GM12878 (cell line): ENCODE measurements around the gene KANK4.

Experiments
- ATF3 ChIP-seq: IDR thresholded peaks from 2 replicates; pipeline ENCODE4 v1.6.1; 2011; ENCODE audit warnings: low read depth, mild to moderate bottlenecking, low read length, moderate library complexity, borderline replicate concordance; ENCODE audit errors: extremely low read depth
- BCL11A ChIP-seq: IDR thresholded peaks from 2 replicates; pipeline ENCODE4 v1.6.1; 2011; ENCODE audit warnings: low read depth, low read length
- CEBPB ChIP-seq, 2 experiments: fragments of 150-350 bp in 1 of 2; IDR thresholded peaks; 2 replicates each; pipeline ENCODE4 v1.6.1; 2012 to 2014; ENCODE audit warnings: low read depth in 2 of 2, low read length in 2 of 2, borderline replicate concordance in 1 of 2, inconsistent platforms in 1 of 2
- CTCF ChIP-seq, 3 experiments: IDR thresholded peaks in 2 of 3; conservative IDR thresholded peaks in 1 of 3; 2 replicates each; pipeline ENCODE4 v1.5.1; 2011; ENCODE audit warnings: low read depth in 3 of 3, low read length in 3 of 3, mild to moderate bottlenecking in 3 of 3, control low read depth in 2 of 3, moderate library complexity in 2 of 3, inconsistent platforms in 1 of 3, mixed read lengths in 1 of 3; ENCODE audit not compliant: control insufficient read depth in 2 of 3, insufficient read depth in 1 of 3; ENCODE audit errors: extremely low read depth in 1 of 3
- EED ChIP-seq: sonication (generic); IDR thresholded peaks from 2 replicates; pipeline ENCODE4 v1.6.1; 2016; ENCODE audit warnings: antibody characterized with exemption, low read depth
- ELK1 ChIP-seq: IDR thresholded peaks from 2 replicates; pipeline ENCODE4 v1.6.1; 2012; ENCODE audit warnings: low read depth, low read length, improper control_type of control experiment
- EZH2 ChIP-seq: IDR thresholded peaks from 2 replicates; pipeline ENCODE4 v1.6.1; 2012; ENCODE audit warnings: low read depth, mild to moderate bottlenecking, control low read depth, inconsistent platforms, low read length, borderline replicate concordance; ENCODE audit not compliant: control insufficient read depth
- MTA3 ChIP-seq: IDR thresholded peaks from 2 replicates; pipeline ENCODE4 v1.6.1; 2012; ENCODE audit warnings: low read length, inconsistent platforms, borderline replicate concordance
- SIN3A ChIP-seq: IDR thresholded peaks from 2 replicates; pipeline ENCODE4 v1.6.1; 2012; ENCODE audit warnings: low read depth, low read length, improper control_type of control experiment
- SRF ChIP-seq, 2 experiments: IDR thresholded peaks; 2 replicates each; pipeline ENCODE4 v1.6.1; 2011; ENCODE audit warnings: low read depth in 2 of 2, low read length in 2 of 2, mild to moderate bottlenecking in 1 of 2, moderate library complexity in 1 of 2
- TAF1 ChIP-seq: IDR thresholded peaks from 2 replicates; pipeline ENCODE4 v1.6.1; 2011; ENCODE audit warnings: mild to moderate bottlenecking, low read depth, low read length, borderline replicate concordance
- YY1 ChIP-seq: IDR thresholded peaks from 2 replicates; pipeline ENCODE4 v1.6.1; 2011; ENCODE audit warnings: low read depth, mild to moderate bottlenecking, low read length
- ZZZ3 ChIP-seq: IDR thresholded peaks from 2 replicates; pipeline ENCODE4 v1.6.1; 2011; ENCODE audit warnings: low read depth; ENCODE audit not compliant: control insufficient read depth, insufficient read length

GRCh38 chr1:62333441-62333840 is 14.2 kb upstream of the KANK4 start:
- TF ChIP-seq MTA3 (no peak), EED (no peak), EZH2 (no peak), YY1 (no peak), ELK1 (no peak), CEBPB (IDR thresholded peaks at IDR 0.05; ENCODE audit: borderline replicate concordance in 1 of 2, low read depth in 2 of 2, low read length in 2 of 2) (no peak), CTCF (IDR thresholded peaks at IDR 0.05 in 2 of 3, conservative IDR thresholded peaks at IDR 0.05 in 1 of 3; ENCODE audit: control insufficient read depth in 2 of 3, extremely low read depth in 1 of 3, insufficient read depth in 1 of 3, low read depth in 3 of 3, low read length in 3 of 3) (no peak), SIN3A (no peak), ATF3 (no peak), SRF (IDR thresholded peaks at IDR 0.05; ENCODE audit: low read depth in 2 of 2, low read length in 2 of 2) (no peak), TAF1 (no peak), BCL11A (no peak), ZZZ3 (no peak)
